Measurements from ENCODE around the gene PLXNA3. TPM values are rescaled to one million over a fixed set of nuclear protein-coding genes. Genes with fewer than 3 reads are reported as not detected.

PLXNA3 gene
- total RNA-seq, 1 experiment from 2014 or later, result 36.3 TPM

DNA sequence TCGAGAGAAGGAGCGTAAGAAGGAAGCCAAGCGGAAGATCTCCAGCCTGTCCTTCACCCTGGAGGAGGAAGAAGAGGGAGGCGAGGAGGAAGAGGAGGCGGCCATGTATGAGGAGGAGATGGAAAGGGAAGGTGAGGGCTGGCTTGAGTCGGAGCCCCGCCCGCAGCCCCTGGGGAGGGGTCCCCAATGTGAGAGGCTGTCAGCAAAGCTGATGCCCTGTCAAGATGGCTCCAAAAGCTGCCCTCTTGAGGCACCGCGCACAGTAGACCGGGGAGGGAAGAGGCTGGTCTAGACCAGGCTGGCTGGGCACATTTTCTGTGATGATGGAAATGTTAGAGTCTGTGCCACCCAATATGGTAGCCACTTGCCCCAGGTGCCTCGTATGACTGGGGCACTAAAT lies 11.7 kb upstream of the PLXNA3 start:
- Mint-ChIP-seq H3K36me3 (ENCODE audit: insufficient read depth in 1 of 3, low read depth in 3 of 3) (peaks cover 33 to 65% (median 54%) of the 10 kb centered on the region in 3 experiments), H3K27ac (no peak overlapping the region), H3K4me3 (no peak overlapping the region), H3K27me3 (ENCODE audit: low read depth) (no peaks in the 10 kb centered on the region; the same call in none of the 2 replicates), H3K9me3 (peaks cover 59 to 80% of the 10 kb centered on the region in 2 experiments), H3K4me1 (peaks cover 3 to 5% of the 10 kb centered on the region in 2 experiments; a peak in 2 of 4 replicates)
- Histone ChIP-seq H3T11ph (ENCODE audit: low read length) (no peak overlapping the region), H3K4ac (ENCODE audit: low read depth, low read length) (no peak overlapping the region), H3K9ac (ENCODE audit: extremely low read depth, insufficient read length, low read length) (no peak overlapping the region), H3K79me2 (ENCODE audit: insufficient read depth, low read length) (no peaks in the 10 kb centered on the region), H4K20me1 (ENCODE audit: control insufficient read depth, insufficient read depth, insufficient read length) (no peaks in the 10 kb centered on the region), H2BK5ac (ENCODE audit: insufficient read length, low read length) (no peak overlapping the region), H2BK15ac (ENCODE audit: low read depth, low read length) (no peak overlapping the region), H2BK12ac (ENCODE audit: insufficient read length, low read depth, low read length) (no peak overlapping the region), H2BK20ac (ENCODE audit: low read depth, low read length, poor library complexity, severe bottlenecking) (no peak overlapping the region), H2AK5ac (ENCODE audit: insufficient read length, low read length) (no peak overlapping the region), H4K91ac (ENCODE audit: insufficient read length, low read depth, low read length) (no peak overlapping the region), H3K4me1 (ENCODE audit: insufficient read depth, low read length) (no peaks in the 10 kb centered on the region), H4K8ac (replicated peaks; ENCODE audit: insufficient read length, low read depth, low read length) (no peak overlapping the region), H3K27me3 (ENCODE audit: insufficient read depth, low read length) (no peaks in the 10 kb centered on the region), H3K27ac (ENCODE audit: insufficient read length, low read depth, low read length) (no peak overlapping the region), H3K18ac (ENCODE audit: insufficient read length, low read depth, low read length) (no peak overlapping the region), H2BK120ac (ENCODE audit: low read depth, low read length, poor library complexity, severe bottlenecking) (no peak overlapping the region), H4K5ac (ENCODE audit: insufficient read length, low read depth, low read length) (no peak overlapping the region), H2AFZ (ENCODE audit: low read length) (no peak overlapping the region), H3K4me2 (ENCODE audit: insufficient read depth, insufficient read length, low read length) (no peak overlapping the region), H3K56ac (ENCODE audit: insufficient read length, low read depth, low read length) (no peak overlapping the region), H3K14ac (ENCODE audit: insufficient read depth, low read length) (no peak overlapping the region), H3K79me1 (ENCODE audit: insufficient read depth, low read depth, low read length, poor library complexity, severe bottlenecking) (no peaks in the 10 kb centered on the region), H3K23me2 (ENCODE audit: insufficient read length, low read depth, low read length, poor library complexity, severe bottlenecking) (peaks cover 2% of the 10 kb centered on the region), H3K9me3 (ENCODE audit: control insufficient read depth, low read depth, low read length) (peaks cover 36% of the 10 kb centered on the region), H3K23ac (ENCODE audit: insufficient read length, low read depth, low read length) (no peak overlapping the region)
- no CpG with 5 or more reads among the region's 12 CpGs for WGBS (ENCODE audit: extremely low coverage, insufficient read length, low lambda C conversion rate)
- no peak for DNase-seq
- TF ChIP-seq CTCF (conservative IDR thresholded peaks at IDR 0.05), result no peak
